HepG2 (cell line): Measurements from ENCODE around the gene YIF1A. TPM values are rescaled to one million over a fixed set of nuclear protein-coding genes. Genes with fewer than 3 reads are reported as not detected.

Source experiments
- CAMTA2 ChIP-seq: sonication (generic); formaldehyde crosslinking; IDR thresholded peaks from 2 replicates; pipeline ENCODE4 v1.4.0; 2020; ENCODE audit warnings: mild to moderate bottlenecking, missing genetic modification reagents, borderline replicate concordance
- KDM2A ChIP-seq: sonication (generic); formaldehyde crosslinking; IDR thresholded peaks from 2 replicates; pipeline ENCODE4 v1.4.0; 2020; ENCODE audit warnings: low read depth, missing genetic modification reagents, borderline replicate concordance
- MXI1 ChIP-seq: IDR thresholded peaks from 3 replicates; pipeline ENCODE4 v1.6.1; 2012; ENCODE audit warnings: low read depth, low read length, inconsistent platforms, borderline replicate concordance
- NFIC ChIP-seq: IDR thresholded peaks from 2 replicates; pipeline ENCODE4 v1.6.1; 2012; ENCODE audit warnings: mild to moderate bottlenecking, low read length, inconsistent platforms
- NKX3-1 ChIP-seq: sonication (generic); formaldehyde crosslinking; IDR thresholded peaks from 2 replicates; pipeline ENCODE4 v1.5.0; 2020; ENCODE audit warnings: missing genetic modification reagents
- PLRG1 ChIP-seq: fragments of 450-650 bp; conservative IDR thresholded peaks from 2 replicates; pipeline ENCODE4 v1.6.1; 2016
- PRMT3 ChIP-seq: sonication (generic); formaldehyde crosslinking; IDR thresholded peaks from 2 replicates; pipeline ENCODE4 v1.8.1; 2022; ENCODE audit warnings: low read depth, mild to moderate bottlenecking, moderate library complexity, missing genetic modification reagents, borderline replicate concordance
- RCOR2 ChIP-seq: IDR thresholded peaks from 2 replicates; pipeline ENCODE4 v1.6.1; 2016; ENCODE audit warnings: missing biosample characterization, missing genetic modification reagents
- THAP8 ChIP-seq: sonication (generic); formaldehyde crosslinking; IDR thresholded peaks from 2 replicates; pipeline ENCODE4 v1.5.1; 2020; ENCODE audit warnings: missing genetic modification reagents, mild to moderate bottlenecking, borderline replicate concordance
- ZBTB1 ChIP-seq: sonication (generic); formaldehyde crosslinking; IDR thresholded peaks from 2 replicates; pipeline ENCODE4 v1.4.0; 2020; ENCODE audit warnings: missing genetic modification reagents, borderline replicate concordance
- ZNF30 ChIP-seq: sonication (generic); formaldehyde crosslinking; IDR thresholded peaks from 2 replicates; pipeline ENCODE4 v1.5.0; 2020; ENCODE audit warnings: mild to moderate bottlenecking, missing genetic modification reagents
- ZNF318 ChIP-seq: sonication (generic); formaldehyde crosslinking; IDR thresholded peaks from 2 replicates; pipeline ENCODE4 v1.4.0; 2020; ENCODE audit warnings: mild to moderate bottlenecking, missing genetic modification reagents
- ZNF337 ChIP-seq: sonication (generic); formaldehyde crosslinking; IDR thresholded peaks from 2 replicates; pipeline ENCODE4 v1.5.1; 2020; ENCODE audit warnings: missing genetic modification reagents, low read depth, mild to moderate bottlenecking, borderline replicate concordance
- ZNF496 ChIP-seq: sonication (generic); formaldehyde crosslinking; IDR thresholded peaks from 2 replicates; pipeline ENCODE4 v1.8.1; 2023; ENCODE audit warnings: mild to moderate bottlenecking, moderate library complexity, missing genetic modification reagents; ENCODE audit not compliant: insufficient replicate concordance
- ZNF788 ChIP-seq: sonication (generic); formaldehyde crosslinking; IDR thresholded peaks from 2 replicates; pipeline ENCODE4 v1.5.0; 2020; ENCODE audit warnings: mild to moderate bottlenecking, missing genetic modification reagents, borderline replicate concordance
- polyA plus RNA-seq, 8 experiments: library from polyadenylated mRNA; depleted of rRNA in 3 of 8; stranded (reverse) in 7 of 8; unstranded in 1 of 8; fragments of >200 nt; fragmentation: Illumina TruSeq in 4 of 8; extraction: Trizol in 4 of 8; gene quantifications; 2 replicates each; pipeline versions ENCODE4 v1.2.1 to v1.2.3, GENCODE V29; 2011 to 2016; ENCODE audit warnings: low read depth in 4 of 8, missing spikeins in 1 of 8, mixed read lengths in 1 of 8; ENCODE audit not compliant: insufficient read depth in 1 of 8
- total RNA-seq, 5 experiments: library from RNA; depleted of rRNA; stranded (reverse); fragments of >200 nt; fragmentation: Illumina TruSeq; extraction: Trizol; gene quantifications; 2 replicates each; pipeline ENCODE4 v1.2.3, GENCODE V29; 2016; ENCODE audit warnings: low read depth in 1 of 5
- TF ChIP-seq, protein P1 (sequence below): sonication (generic); formaldehyde crosslinking; IDR thresholded peaks from 2 replicates; pipeline ENCODE4 v1.8.0; 2022; ENCODE audit warnings: mild to moderate bottlenecking, missing genetic modification reagents, moderate library complexity
- TF ChIP-seq, protein P2 (sequence below): sonication (generic); formaldehyde crosslinking; IDR thresholded peaks from 2 replicates; pipeline ENCODE4 v1.4.0; 2020; ENCODE audit warnings: missing genetic modification reagents
- TF ChIP-seq, protein P3 (sequence below): sonication (generic); formaldehyde crosslinking; IDR thresholded peaks from 2 replicates; pipeline ENCODE4 v1.4.0; 2020; ENCODE audit warnings: missing genetic modification reagents

YIF1A gene
- total and polyA plus RNA-seq, 2 of the 13 experiments (the other 11 are each of a cell fraction or from before 2014, with no cell fraction given): 133 to 145 TPM

DNA sequence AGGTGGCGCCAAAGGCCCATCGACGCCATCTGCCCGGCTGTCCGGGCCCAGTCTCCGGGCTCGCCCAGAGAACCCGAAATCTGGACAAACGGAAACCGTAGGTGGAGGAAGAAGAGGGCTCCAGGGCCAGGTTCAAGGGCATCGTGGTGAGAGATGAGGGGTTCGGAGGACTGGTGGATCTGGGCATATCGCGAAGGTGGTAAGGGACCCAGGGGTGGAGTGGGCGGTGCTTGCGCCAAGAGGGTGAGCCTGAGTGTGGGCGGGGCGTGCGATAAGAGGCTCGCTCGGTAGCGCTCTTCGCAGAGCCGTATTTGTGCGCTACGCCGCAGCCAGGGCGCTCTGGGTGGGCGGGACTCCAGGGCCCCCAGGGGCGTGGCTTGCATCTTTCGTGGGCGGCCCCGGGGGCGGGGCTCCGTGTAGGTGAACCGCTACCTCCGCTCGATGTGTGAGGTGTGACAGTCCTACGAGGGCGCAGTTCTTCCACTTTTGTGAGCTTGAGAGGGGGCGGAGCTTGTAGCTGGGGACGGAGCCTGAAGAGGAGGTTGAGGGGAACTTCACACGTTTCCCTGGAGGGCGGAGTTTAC is 23.1 kb upstream of the YIF1A start (continued):
- no peak for TF ChIP-seq ZNF318
- no peak for TF ChIP-seq THAP8 (CRISPR knock-in tag)
- TF ChIP-seq NKX3-1: peak; percentile 64; the same call in 1 of the 2 replicates
- no peak; the same call in 2 of the 3 replicates for TF ChIP-seq MXI1
- TF ChIP-seq, protein P1, sequence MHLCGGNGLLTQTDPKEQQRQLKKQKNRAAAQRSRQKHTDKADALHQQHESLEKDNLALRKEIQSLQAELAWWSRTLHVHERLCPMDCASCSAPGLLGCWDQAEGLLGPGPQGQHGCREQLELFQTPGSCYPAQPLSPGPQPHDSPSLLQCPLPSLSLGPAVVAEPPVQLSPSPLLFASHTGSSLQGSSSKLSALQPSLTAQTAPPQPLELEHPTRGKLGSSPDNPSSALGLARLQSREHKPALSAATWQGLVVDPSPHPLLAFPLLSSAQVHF (CRISPR knock-in tag): no peak
- no peak for TF ChIP-seq CAMTA2 (CRISPR knock-in tag)
- no peak for TF ChIP-seq RCOR2
- TF ChIP-seq, protein P2, sequence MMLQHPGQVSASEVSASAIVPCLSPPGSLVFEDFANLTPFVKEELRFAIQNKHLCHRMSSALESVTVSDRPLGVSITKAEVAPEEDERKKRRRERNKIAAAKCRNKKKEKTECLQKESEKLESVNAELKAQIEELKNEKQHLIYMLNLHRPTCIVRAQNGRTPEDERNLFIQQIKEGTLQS (CRISPR knock-in tag): no peak
- TF ChIP-seq ZNF496 (CRISPR knock-in tag): no peak
- peak; percentile 59; the same call in 1 of the 2 replicates for TF ChIP-seq KDM2A (CRISPR knock-in tag)
- no peak for TF ChIP-seq PLRG1
- no peak for TF ChIP-seq ZNF30 (CRISPR knock-in tag)
- TF ChIP-seq PRMT3 (CRISPR knock-in tag): no peak; the same call in 1 of the 2 replicates
- no peak for TF ChIP-seq ZNF337
- TF ChIP-seq ZNF788 (CRISPR knock-in tag): peak; percentile 68; the same call in 1 of the 2 replicates
- TF ChIP-seq, protein P3, sequence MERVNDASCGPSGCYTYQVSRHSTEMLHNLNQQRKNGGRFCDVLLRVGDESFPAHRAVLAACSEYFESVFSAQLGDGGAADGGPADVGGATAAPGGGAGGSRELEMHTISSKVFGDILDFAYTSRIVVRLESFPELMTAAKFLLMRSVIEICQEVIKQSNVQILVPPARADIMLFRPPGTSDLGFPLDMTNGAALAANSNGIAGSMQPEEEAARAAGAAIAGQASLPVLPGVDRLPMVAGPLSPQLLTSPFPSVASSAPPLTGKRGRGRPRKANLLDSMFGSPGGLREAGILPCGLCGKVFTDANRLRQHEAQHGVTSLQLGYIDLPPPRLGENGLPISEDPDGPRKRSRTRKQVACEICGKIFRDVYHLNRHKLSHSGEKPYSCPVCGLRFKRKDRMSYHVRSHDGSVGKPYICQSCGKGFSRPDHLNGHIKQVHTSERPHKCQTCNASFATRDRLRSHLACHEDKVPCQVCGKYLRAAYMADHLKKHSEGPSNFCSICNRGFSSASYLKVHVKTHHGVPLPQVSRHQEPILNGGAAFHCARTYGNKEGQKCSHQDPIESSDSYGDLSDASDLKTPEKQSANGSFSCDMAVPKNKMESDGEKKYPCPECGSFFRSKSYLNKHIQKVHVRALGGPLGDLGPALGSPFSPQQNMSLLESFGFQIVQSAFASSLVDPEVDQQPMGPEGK (CRISPR knock-in tag): peak; percentile 70; the same call in 1 of the 2 replicates
- TF ChIP-seq ZBTB1 (CRISPR knock-in tag): no peak
- TF ChIP-seq NFIC: no peak
